GM21529 (cell line): Measurements from ENCODE around the gene DBF4B.

Source experiments
- ATAC-seq: cut with Tn5 transposase; IDR thresholded peaks from one replicate; pipeline ENCODE4 v1.9.1; 2021; ENCODE audit not compliant: unreplicated experiment

The DBF4B gene

DNA sequence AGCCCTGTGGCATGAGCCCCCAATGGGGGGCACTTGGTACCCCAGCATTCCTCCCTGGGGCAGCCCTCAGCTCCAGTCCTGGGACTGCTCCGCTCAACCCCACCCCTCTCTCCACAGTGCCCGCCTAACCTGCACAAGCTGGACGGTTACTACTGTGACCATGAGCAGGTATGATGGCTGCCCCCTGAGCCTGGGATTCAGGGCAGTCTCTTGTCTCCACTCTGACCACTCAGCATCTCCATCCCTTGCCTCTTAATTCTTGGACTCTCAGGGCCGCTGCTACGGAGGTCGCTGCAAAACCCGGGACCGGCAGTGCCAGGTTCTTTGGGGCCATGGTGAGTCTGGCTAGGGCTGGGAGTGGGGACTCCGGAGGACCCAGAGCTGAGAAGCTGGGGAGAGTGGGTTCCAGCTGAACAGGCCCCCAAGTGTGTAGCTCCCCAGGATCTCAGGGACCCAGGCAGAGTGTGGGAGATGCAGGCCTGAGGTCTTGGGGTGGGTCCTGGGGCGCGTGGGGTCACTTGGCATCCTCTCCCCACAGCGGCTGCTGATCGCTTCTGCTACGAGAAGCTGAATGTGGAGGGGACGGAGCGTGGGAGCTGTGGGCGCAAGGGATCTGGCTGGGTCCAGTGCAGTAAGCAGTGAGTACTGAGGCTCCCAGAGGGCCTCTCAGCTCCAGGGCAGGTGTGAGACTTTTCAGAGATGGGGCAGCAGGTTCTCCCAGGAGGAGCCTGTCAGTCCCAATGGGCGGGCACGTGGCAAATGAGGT, 68.3 kb downstream of the DBF4B start:
- no peak for ATAC-seq

DNA sequence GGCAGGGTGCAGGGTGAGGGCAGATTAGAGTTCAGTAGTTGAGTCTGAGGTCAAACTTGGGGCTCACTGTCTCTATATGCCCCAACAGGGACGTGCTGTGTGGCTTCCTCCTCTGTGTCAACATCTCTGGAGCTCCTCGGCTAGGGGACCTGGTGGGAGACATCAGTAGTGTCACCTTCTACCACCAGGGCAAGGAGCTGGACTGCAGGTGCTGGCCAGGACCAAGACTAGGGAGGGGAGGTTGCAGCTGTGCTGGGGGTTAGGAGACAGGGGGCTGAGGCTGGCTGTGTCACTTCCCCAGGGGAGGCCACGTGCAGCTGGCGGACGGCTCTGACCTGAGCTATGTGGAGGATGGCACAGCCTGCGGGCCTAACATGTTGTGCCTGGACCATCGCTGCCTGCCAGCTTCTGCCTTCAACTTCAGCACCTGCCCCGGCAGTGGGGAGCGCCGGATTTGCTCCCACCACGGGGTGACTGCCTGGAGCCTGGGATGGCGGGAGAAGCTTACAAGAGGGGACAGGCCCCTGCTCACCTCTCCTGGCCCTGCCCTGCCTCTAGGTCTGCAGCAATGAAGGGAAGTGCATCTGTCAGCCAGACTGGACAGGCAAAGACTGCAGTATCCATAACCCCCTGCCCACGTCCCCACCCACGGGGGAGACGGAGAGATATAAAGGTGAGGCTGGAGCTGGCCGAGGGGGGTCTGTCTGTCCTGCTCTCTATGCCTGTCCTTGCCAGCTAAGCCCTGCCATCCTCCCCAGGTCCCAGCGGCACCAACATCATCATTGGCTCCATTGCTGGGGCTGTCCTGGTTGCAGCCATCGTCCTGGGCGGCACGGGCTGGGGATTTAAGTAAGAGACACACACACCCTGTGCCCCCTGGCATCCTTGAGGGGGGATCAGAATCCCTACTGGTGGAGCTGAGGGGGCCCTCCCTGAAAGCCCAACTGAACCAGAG, 69.2 kb downstream of the DBF4B start:
- ATAC-seq = no peak

DNA sequence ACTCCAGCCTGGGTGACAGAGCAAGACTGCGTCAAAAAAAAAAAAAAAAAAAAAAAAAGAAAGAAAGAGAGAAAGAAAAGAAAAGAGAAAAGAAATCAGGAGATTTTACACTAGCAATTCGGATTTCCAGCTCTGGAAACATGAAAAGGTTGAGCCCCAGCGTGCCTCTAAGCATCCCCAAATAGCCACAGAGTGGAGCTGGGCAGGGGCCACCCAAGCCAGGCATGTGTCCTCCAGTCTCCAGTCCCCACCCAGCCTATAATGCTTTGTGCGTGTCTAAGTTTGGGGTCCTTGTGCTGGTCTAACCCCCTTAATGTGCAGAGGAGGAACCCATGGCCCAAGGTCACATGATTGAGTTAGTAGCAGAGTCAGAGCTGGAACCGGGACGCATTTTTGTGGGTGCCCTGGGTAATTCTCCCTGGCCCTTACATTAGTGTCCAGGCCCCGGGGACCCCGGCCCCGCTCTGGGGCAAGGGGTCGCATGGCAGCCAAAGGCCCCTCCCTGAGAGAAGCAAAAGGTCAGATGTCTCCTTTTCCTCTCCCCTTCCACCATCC, 70.3 kb downstream of the DBF4B start:
- ATAC-seq = no peak

DNA sequence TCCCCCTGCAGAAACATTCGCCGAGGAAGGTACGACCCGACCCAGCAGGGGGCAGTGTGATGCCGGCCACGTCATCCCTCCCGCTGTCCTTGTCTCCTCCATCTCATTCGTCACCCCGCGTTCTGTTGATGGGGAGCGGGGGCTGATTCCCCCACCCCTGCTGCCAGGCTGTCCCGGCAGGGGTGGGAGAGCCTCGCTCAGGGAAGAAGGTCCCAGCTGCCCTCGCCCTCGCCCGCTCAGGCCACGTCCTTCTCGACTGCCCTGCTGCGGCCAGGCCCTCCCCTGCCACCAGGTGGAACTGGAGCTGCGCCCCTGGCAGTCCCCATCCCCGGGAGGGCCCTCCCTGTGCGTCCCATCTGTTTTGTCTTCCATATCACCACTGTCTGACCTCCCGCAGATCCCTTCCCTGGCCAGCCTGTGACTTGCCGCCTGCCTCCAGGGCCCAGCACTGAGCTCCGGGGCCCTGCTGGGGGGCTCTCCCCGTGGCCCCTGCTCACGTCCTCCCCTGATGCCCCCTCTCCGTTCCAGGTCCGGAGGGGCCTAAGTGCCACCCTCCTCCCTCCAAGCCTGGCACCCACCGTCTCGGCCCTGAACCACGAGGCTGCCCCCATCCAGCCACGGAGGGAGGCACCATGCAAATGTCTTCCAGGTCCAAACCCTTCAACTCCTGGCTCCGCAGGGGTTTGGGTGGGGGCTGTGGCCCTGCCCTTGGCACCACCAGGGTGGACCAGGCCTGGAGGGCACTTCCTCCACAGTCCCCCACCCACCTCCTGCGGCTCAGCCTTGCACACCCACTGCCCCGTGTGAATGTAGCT, 71.0 kb downstream of the DBF4B start:
- ATAC-seq = no peak

DNA sequence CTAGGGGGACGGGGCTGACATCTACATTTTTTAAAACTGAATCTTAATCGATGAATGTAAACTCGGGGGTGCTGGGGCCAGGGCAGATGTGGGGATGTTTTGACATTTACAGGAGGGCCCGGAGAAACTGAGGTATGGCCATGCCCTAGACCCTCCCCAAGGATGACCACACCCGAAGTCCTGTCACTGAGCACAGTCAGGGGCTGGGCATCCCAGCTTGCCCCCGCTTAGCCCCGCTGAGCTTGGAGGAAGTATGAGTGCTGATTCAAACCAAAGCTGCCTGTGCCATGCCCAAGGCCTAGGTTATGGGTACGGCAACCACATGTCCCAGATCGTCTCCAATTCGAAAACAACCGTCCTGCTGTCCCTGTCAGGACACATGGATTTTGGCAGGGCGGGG, 71.7 kb downstream of the DBF4B start:
- no peak for ATAC-seq

DNA sequence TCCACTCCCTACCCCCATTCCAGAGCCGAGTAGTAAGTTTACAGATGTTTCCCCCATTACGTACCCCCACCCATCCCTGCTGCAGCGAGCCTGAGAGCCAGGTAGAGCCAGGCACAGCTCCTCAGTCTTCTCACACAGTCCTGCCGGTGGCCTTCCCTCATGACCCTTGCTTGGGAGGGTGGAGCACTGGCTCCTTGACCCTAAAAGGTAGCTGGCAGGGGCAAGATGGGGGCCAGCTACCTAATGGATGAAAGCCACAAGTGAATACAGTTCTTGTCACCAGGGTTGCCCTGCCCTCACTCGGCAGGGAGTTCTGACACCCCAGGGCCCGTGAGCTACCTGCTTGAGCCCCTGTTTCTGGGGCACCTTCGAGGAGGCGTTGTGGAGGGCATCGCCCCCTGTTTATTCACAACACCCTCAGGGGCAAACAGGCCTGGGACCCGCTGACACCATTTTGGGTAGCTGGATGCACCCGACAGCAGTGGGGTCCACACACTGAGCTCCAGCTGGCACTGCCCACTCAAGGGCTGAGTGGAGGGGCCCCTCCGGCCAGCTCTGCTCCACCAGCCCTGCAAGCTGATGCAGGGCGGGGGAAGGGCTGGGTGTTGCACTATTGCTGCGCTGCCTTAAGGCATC, 72.5 kb downstream of the DBF4B start:
- ATAC-seq = no peak

DNA sequence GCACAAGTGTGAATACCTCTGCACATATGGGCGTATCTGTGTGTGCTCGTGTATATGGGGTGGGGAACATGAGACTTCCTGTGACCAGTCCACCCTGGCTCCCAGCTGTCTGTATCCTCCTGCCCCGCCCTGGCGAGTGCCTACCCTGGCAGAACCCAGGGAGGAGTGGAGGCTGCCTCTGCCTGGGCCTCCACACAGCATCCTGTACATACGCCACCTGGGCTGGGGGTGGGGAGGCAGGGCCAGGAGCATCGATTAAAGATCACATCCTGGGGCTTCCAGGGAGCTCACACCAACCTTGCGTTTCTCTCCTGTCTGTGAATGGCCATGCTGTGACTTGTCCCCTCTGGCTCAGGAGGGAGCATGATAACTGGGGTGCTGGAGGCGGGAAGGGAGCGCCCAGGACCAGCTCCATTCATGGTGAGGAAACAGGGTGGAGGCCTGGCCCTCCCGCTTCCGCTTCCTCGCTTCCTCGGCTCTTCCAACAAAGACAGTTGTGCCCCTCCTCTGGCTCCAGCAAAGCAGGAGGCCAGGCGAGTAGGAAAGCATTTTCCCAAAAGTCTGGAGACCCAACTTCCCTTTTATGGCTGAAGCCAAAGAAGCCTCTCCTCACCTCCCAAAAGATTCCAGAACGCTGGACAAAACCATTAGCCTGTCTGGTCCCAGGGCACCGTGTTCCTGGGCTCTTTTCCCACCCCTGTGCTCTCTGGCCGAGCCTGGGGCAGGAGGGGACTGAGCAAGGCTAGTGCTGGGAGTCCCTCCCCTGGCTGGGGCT, 73.3 kb downstream of the DBF4B start:
- ATAC-seq = no peak

DNA sequence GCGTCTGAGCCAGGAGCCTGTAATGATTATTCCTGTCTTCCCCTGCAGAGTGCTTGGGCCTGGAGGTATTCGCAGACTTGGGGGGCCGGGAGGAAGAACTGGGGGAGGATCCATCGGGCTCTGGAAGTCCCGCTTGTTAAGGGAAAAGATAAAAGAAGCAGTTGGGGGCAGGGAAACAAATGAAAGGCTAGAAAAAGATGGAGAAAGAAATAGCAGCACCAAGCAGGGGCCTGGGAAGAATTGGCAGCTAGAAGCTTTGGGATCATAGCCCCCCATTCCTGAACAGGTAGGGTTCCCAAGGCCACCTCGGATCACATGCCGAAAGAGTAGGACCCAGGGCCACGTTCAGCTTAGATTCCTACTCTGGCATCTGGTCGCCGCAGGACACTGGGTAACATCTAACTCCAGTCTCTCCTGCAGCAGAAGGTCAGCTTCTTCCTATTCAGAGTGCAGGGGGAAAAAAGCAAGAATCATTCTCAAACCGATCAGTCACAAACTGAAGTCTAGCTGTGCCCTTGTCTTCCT, 73.9 kb downstream of the DBF4B start:
- ATAC-seq = no peak

DNA sequence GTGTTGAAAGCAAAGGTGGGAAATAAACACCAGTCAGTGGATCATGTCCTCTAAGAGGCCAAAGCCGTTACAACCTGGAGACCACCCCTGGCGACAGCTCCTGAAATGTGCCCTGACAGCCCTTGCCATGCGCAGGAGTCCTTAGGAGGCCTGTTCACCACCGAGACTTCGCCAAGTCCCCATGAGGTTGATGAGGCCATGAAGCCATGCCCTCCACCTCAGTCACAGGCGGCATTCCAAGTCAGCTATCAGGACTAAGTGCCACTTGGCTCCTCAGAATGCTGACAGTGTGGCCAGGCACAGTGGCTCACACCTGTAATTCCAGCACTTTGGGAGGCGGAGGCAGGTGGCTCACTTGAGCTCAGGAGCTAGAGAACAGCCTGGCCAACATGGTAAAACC, 77.5 kb downstream of the DBF4B start:
- no peak for ATAC-seq

DNA sequence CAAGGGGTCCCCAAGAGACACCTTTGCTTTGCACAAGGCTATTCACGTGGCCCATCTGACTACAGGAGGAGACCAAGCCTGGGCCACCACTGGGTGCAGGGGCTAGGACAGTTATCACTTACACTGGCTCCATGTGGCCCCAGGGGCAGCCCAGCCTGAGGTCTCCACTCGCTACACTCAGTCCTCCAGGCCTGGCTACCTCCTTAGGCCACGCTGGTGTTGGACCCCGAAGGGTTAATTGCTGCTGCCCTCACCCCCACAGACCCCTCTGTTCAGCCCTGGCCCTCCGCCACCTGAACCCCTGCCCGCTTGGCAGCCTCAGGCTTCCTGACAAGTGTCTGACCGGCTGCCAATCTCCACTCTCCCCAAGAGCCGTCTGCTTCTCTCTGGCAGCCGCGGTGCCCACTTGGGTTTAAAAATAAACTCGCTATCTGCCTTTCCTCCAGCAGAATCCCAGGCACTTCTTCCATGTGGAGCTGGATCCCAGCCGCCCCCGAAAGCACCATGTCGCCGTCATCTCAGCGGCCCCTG, 78.2 kb downstream of the DBF4B start:
- no peak for ATAC-seq

DNA sequence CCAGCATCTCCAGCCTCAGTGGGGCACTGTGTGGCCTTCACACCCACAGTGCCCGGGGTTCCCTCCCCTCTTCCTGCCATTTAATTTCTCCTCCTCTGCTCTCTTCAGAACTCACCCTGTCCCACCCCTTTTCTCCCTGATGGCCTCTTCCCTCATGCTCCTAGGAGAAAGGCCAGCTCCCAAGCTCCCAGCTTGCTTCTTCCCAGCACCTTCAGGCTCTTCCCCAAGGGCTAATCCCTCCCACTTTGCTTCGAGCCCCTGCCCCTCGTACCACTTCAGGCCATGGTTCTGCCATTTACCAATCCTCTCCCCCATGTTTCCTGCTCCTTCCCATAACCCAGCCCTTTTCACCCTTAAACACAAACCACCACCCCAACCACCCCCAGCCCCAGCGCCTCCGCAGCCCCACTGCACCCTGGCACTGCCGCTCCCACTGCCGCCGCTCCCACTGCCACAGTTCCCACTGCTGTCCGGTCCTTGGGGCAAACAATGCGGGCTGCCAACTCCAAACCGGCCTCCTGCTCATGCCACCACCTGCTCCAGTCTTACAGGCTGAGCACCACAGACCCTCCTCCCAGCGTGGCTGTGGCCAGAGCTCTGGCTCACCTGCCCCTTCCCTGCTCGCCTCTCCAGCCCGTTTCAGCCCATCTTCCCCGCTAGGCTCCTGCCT, 78.9 kb downstream of the DBF4B start:
- no peak for ATAC-seq

DNA sequence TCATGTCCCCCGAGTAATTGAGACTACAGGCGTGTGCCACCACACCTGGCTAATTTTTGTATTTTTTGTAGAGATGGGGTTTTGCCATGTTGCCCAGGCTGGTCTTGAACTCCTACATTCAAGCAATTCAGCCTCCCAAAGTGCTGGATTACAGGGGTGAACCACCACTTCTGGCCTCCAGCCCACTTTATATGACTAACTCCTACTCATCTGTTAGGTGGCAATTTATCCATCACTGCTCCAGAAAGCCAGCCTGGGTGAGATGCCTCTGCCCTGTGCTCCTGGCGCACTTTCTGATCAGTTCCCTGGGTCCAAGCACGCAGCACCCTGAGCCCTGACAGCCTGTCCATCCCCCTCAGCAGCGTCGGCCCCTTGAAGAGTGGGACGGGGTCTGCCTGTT, 79.7 kb downstream of the DBF4B start:
- ATAC-seq = no peak

DNA sequence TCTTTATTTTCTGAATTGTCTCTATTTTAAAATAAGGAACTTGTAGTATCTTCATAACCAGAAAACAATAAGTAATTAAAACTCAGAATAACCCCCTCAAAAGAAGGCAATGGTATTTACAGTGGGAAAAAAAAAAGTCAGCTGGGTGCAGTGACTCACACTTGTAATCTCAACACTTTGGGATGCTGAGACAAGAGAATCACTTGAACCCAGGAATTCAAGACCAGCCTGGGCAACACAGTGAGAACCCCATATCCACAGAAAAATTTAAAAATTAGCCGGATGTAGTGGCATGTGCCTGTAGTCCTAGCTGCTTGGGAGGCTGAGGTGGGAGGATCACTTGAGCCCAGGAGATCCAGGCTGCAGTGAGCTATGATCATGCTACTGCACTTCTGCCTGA, 83.8 kb downstream of the DBF4B start:
- no peak for ATAC-seq

DNA sequence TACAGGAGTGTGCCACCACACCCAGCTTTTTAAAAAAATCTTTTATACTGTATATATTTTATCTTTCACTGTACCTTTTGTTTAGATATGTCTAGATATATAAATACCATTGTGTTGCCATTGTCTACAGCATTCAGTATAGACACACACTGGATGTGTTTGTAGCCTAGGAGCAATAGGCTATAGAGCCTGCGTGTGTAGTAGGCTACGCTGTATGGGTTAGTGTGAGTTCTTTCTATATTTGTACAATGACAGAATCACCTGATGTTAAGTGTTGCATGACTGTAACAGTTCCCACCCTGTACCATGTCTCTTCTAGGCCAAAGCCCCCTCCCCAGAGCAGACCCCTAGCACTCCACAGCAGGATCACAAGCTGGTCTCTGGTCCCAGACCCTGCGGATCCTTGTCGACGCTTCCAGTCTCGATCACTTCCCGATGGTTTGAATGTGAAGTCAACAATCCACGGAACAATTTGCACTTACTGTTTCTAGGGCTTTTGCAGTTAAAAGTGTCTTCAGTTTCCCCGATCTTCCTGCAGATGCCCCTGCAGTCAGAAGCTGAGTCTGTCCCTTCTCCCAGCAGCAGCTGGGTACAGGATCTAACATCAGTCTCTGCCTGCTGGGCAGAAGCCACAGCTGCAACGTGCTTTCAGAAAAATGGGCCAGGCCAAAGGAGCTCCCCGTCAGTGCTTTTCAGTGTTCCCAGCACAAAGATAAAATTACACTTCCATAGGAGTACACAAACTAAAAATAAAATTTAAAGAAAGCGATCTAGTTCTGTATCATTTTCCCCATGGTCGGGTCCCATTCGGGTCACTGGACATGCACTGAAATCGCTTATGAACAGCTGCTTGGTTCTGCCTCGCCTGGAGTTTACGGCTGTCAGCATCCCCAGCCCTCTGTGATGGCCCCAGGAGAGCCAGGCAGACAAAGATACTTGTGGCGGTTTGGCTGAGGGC, 85.7 kb downstream of the DBF4B start:
- ATAC-seq = no peak

DNA sequence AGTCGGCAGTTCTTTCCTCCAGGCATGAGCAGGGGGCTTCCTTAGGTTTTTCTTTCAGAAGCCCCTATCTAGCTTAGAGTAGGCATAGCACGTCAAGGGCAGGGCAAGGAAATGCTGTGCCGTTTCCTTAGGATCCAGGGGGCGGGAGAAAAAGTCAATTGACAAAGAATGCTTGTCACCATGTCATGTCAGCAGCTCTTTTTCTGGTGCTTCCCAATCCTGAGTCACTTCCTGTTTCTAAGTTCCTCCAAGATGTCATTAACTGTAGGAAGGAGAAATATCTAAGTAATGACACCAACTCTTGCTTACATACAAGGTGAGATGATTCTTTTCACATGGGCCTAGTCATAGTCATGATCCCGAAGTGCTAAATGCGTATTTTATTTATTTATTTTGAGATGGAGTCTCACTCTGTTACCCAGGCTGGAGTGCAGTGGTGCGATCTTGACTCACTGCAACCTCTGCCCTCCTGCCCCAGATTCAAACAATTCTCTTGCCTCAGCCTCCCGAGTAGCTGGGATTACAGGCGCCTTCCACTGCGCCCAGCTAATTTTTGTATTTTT, 86.5 kb downstream of the DBF4B start:
- no peak for ATAC-seq

DNA sequence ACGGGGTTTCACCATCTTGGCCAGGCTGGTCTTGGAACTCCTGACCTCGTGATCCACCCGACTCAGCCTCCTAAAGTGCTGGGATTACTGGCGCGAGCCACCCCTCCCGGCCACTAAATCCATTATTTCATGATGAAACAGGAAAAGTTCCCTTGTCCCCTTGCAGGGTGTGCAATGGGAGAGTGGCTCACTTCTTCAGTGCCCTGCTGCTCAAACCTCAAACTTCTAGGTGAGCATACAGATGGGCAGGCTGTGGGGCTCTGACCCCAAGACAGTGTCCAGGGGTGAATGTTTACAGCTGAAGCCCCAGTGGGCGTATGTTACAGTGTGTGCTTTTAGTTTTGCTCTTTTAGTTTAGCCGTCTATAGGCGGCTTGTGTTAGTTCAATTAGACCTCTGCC, 87.0 kb downstream of the DBF4B start:
- no peak for ATAC-seq

DNA sequence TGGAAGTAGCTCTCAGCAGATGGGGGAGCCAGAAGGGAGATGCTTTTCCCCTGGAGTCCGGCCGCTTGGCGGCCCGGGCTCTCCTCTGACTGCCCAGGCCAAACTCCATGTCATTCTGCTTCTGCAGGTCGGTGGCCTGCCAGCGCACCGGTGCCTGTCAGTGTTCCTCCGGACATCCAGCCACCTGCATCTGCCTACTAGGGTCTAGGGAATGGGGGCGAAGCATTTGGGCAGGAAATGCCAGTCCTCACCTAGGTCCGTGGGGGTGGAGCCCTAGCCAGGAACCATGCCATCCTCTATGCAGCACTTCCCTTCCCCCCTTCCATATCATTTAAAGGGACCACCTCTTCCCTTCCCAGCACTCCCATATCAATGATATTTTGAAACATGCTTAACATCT, 87.5 kb downstream of the DBF4B start:
- ATAC-seq = no peak
